ENCODE measurements around the gene GALNT16.
"Not testable (repeated sequence)": the region's sequence is repeated elsewhere in the genome, so short reads cannot be mapped to it uniquely, and the experiment has no call there.

The GALNT16 gene

DNA sequence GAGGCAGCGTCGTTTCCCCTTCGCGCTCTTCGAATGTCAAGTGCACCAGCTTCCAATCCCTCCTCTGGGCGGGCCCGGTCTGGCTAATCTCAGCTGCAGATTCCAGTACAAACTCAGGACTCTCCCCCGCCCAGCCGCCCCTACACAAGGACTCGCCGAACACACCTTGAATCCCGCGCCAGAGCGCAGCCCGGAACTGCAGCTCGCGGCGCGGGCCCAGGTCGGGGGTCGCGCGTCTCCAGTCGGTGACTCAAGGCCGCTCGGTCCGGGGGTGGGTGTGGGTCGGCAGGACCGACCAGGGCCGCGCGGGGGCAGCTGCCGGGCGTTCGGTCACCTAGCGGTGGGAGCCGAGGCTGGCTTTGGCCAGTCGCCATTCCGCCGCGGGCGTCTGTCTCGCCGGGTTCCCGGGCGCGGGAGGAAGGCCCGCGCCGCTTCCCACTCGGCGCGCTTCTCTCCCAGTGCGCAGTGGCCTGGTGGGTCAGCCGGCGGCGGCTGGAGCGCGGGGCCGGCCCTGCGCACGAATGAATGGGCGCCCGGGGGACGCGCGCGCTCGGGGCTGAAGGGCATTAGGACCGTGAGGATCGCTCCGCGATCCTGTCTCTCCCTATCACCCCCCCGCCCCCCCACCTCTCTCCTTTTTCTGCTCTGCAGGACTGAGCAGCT lies at the start of gene GALNT16:
GALNT16 (plus strand) TSS at position 632 of the 663 bp plus-strand sequence. CDS start 133 bp downstream, outside the sequence.
- DNase-seq (ENCODE audit: low read depth in 2 of 2), result no peak

DNA sequence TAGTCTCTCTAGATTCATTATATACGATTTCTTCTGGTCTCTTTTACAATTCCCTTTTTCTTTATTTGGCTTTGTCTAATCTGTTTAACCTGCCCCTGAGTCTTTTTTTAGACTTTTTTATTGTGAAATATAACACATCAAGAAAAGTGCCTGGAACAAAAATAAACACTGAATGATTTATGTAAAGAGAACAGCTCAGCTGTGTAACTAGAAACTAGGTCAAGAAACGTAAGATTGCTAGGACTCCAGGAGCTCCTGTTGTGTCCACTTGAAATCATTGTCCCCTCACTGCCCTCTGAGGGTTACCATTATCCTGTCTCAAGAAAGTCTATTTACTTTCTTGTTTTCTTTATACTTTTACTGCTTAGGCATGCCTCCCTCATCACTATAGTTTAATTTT lies 45.6 kb upstream of the GALNT16 start:
- no peak for DNase-seq (ENCODE audit: low read depth in 2 of 2)

DNA sequence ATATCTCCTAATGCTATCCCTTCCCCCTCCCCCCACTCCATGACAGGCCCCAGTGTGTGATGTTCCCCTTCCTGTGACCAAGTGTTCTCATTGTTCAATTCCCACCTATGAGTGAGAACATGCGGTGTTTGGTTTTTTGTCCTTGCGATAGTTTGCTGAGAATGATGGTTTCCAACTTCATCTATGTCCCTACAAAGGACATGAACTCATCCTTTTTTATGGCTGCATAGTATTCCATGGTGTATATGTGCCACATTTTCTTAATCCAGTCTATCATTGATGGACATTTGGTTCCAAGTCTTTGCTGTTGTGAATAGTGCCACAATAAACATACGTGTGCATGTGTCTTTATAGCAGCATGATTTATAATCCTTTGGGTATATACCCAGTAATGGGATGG lies 42.3 kb upstream of the GALNT16 start:
- DNase-seq (ENCODE audit: low read depth in 2 of 2), result not testable (repeated sequence)

DNA sequence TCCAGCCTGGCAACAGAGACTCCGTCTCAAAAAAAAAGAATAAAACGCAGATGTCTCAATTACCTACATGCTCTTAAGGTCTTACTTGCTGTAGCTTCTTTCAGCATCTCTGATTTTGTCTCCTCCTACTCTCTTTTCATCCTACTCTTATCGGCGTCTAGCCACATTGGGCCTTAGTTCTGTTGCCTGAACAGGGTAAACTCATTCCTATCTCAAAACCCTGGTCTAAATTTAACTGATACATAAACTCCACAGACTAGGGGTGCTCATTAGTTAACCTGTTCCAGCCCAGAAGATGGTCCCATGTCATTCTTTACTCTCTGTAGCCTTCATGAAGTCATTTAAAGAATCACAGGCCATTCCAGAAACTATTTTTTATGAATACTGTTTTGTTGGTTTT lies 35.0 kb upstream of the GALNT16 start:
- no peak for DNase-seq (ENCODE audit: low read depth in 2 of 2)

DNA sequence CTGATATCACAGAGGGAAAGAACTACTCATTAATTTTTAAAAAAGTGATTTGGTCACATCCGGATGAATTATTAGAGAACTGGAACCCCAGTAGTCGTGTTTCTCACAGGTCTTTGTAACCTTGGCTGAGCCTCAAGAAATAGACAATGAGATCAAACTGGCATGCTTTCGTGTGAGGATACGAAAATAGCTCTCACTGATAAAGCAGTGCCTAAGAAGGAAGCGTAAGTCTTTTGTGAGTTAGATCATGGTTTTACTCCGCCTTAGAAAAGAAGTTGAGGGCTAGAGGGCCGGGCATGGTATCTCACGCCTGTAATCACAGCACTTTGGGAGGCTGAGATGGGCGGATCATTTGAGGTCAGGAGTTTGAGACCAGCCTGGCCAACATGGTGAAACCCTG lies 33.8 kb upstream of the GALNT16 start:
- no peak for DNase-seq (ENCODE audit: low read depth in 2 of 2)

DNA sequence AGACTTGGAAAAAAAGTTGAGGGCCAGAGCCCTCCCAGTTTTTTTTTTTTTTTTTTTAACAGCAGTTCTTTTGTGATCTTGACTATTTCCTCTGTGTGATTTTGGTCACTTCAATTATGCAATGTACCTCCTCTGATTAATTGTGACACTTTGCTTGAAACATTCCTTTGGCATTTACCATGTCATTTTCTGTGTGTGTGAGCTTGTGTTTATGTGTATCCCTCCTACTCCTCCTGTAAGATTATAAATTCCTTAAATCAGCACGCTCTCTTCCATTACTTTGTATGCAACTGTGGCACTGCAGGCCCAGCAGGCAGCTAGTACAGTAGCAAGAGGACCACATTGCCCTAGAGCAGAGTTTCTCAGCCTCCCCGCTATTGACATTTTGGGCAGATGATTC lies 33.2 kb upstream of the GALNT16 start:
- no peak for DNase-seq (ENCODE audit: low read depth in 2 of 2)

DNA sequence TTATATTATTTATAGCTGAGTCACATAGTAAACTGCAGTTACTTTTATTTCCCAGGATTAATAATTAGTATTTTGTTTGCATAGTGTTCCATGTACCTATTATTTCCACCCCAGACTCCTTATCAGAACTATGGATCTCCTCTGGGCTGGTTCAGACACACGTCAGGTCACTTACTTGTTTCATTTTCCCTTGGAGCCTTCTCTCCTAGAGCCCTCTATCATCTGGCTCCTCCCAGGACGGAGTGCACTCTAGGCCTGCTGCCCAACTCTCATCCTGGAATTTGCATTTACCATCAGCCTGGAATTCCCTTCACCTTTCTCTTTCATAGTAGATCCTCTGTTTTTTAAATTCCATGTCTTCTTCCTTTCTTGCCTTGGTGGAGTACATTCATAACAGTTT lies 28.5 kb upstream of the GALNT16 start:
- no peak for DNase-seq (ENCODE audit: low read depth in 2 of 2)

DNA sequence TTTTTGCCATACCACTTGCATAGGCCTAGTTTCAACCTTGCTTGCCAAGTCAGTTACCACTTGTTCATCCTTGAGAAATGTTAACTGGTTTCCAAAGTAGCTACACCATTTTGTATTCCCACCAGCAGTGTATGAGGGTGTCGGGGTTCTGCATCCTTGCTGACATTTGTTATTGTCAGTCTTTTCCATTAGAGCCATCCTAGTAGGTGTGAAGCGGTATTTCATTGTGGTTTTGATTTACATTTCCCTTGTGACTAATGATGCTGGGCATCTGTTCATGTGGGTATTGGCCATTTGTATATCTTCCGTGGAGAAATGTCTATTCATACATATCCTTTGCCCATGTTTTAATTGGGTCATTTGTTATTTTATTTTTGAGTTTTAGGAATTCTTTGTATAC lies 27.6 kb upstream of the GALNT16 start:
- DNase-seq (ENCODE audit: low read depth in 2 of 2), result no peak

DNA sequence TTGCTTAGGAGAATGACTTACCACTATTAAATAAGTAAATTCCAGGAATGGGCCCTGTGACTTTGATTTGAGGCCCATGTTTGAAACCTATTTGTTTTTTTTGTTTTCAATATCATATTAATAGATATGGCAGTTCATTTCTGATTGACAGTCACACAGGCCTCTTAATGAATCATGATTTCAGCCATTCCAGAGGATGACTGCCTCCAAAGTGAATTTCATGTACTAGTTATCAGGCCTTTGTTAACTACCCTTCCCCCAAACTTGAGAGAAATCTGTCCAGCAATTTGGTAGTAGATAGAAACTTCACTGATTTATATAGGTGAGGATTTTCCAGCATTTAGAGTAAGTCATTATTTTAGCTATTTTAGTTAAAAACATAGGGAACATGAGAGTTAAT lies 25.9 kb upstream of the GALNT16 start:
- DNase-seq (ENCODE audit: low read depth in 2 of 2), result no peak

DNA sequence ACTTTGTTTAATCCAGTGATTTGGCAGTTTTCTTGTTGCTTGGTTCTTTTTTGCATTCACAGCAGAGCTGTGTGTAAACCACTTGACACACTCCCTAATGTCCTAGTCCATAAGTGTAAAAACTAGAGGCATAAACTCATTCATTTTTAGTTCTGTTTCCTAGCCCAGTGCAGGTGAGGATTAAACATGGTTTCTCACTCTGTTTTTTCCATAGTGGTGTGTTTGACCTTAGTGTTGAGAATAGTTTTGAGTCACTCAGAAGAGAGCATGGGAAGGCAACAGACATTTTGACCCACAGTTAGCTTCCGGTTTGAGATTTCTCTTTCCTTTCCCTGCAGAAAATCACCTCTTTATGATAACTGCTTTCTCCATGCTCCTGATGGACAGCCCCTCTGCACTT lies 24.2 kb upstream of the GALNT16 start:
- DNase-seq (ENCODE audit: low read depth in 2 of 2), result no peak

DNA sequence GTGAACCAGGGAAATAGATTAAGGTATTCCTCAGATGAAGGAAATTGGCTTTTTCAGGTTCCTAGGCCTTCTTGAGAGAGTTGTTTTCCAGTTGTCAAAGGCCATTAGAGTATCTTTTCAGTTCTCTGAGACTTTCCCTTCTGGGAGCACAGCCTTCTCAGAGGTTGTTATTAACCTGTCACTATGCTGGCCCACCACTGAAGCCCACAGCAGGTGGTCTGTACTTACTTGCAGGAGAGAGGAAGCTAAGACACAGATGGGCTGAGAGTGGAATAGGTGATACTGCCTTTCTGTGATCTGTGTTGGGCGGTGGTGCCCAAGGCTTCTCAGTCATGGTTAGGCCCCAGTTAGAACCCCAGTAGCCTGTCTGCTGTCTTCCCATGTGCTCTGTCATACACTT lies 22.8 kb upstream of the GALNT16 start:
- DNase-seq (ENCODE audit: low read depth in 2 of 2), result no peak

DNA sequence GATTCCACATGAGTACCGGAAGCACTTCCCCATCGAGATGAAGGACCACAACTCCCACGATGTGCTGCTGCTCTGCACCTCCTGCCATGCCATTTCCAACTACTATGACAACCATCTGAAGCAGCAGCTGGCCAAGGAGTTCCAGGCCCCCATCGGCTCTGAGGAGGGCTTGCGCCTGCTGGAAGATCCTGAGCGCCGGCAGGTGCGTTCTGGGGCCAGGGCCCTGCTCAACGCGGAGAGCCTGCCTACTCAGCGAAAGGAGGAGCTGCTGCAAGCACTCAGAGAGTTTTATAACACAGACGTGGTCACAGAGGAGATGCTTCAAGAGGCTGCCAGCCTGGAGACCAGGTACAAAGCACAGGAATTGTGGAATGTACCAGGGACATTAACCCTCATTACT lies 22.4 kb upstream of the GALNT16 start:
- no peak for DNase-seq (ENCODE audit: low read depth in 2 of 2)

DNA sequence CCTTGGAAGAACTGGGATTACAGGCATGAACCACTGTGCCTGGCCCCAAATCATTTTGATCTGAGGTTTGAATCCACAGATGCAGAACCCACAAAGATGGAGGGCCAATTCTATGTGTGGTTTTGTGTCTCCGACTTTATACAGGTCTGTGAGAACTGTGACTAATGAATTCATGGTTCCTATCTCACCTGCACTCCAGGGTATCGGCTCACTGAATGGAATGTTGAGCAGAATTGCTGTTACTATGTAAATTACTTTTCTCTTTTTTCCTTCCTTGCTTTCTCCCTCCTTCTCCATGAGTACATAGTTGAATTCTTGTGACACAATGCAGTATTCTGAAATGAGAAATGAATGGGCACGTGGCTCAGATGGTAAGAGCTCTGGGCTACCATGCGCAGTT lies 21.1 kb upstream of the GALNT16 start:
- no peak for DNase-seq (ENCODE audit: low read depth in 2 of 2)

DNA sequence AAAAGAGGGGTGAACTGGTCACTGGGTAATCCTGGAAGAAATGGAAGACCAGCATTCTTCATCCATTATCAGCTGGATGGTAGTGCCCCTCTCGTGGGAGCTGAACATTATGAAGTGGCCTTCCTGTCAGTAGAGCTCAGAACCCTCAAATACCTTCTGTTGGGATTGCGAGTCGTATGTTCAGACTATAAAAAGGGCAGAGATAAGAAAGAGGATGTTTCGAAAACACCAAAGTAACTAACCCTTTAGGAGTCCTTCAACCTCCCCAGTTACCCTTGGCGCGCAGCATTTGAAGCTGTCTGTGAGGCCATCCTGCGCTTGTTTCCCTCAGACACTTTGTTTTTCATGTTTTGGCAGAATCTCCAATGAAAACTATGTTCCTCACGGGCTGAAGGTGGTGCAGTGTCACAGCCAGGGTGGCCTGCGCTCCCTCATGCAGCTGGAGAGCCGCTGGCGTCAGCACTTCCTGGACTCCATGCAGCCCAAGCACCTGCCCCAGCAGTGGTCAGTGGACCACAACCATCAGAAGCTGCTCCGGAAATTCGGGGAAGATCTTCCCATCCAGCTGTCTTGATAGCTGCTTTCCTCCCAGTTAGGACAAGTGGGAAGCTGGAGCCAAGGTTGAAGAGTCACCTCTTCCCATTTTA lies 19.3 kb upstream of the GALNT16 start:
- DNase-seq (ENCODE audit: low read depth in 2 of 2), result no peak

DNA sequence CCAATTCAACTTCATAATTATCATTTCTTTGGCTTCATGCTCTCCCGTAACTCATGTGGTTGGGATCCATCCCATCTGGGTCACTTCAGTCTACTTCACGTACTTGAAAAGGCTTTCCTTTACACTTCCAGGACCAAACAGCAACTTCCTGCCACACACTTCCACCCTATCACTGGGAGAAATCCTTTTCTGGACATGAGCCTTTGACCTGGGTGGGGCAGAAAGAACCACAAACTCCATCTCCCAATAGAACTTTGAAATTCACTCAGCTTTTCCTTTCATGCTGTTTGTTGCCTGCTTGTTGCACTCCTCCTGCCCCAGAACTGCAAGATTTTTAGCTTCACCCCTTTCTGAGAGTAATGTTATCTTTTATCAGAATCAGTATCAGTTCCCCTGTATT lies 18.4 kb upstream of the GALNT16 start:
- no peak for DNase-seq (ENCODE audit: low read depth in 2 of 2)

DNA sequence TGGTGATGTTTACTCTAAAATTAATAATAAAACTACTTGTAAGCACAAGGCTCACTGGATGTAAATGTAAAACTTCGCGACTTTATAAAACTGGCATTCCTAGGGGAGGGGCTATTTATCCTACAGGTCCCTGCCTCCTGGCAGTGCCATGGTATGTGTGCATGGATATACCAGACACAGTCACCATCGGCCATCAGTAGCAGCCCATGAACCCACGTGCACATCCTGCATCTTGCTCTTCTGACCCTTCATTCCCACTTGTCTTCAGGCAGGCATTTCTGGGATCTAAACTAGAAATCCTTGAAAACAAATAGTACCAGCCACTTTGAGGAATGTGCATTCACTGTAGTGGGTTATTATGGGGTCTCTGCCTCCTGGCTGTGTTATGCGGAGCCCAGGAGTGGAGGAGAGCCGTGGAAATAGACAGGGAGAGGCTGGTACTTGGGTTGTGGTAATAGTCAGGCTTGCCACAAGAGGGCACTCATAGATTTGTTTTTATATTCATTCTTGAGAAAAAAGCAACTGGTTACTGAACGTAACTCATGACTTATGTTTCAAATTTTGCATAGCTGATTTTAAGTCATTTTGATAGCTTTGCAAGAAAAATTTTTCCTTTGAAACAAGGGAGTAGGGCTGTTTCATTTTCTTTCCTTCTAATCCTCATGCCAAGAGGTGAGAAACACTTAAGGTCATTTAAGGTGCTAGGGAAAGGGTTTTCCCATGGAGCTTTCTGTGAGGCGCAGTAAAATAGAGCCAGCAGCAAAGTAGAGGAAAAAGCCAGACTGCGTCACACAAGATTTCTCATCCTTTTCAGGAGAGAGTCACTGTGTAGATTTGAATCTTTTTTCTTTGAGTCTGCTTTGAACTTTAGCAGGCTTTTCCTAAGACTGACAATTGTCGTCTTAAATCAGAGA lies 17.4 kb upstream of the GALNT16 start:
- DNase-seq (ENCODE audit: low read depth in 2 of 2), result peak in 1 of 2 donors; percentile 28

DNA sequence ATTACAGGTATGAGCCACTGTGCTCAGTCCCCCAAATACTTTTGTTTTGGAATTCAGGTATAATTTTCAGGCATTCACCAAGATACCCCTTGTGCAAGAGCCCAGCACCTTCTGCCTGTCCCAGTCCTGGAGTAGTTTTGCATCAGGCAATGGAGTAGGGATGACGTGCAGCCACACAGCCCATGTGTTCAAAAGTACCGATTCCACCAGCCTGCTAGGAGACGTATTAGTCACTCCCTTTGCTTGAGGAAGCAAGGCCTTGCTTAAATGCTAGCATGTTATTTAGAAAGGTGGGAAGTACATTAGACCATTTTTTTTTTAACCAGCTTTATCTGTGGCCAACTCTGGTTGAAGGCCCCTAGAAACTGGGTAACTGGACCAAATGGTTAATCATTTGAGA lies 15.0 kb upstream of the GALNT16 start:
- DNase-seq (ENCODE audit: low read depth in 2 of 2), result no peak

DNA sequence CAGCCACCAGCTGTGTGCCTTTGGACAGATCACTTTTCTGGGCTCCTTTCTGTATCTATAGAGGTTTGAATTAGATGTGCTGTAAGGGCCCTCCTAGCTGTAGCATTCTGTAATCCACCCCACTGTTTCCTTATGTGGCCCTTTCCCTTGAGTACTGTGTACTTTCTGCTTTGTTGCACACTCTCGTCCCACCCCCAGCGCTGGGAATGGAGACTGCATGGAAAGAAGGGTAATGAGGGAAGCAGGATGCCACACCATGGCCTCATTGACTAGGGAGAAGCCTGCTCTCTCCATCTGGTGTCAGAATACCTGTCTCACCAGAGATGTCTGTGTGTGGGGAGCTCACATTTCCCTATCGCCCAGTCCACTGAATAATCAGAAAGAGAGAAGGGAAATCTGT lies 13.6 kb upstream of the GALNT16 start:
- DNase-seq (ENCODE audit: low read depth in 2 of 2), result no peak

DNA sequence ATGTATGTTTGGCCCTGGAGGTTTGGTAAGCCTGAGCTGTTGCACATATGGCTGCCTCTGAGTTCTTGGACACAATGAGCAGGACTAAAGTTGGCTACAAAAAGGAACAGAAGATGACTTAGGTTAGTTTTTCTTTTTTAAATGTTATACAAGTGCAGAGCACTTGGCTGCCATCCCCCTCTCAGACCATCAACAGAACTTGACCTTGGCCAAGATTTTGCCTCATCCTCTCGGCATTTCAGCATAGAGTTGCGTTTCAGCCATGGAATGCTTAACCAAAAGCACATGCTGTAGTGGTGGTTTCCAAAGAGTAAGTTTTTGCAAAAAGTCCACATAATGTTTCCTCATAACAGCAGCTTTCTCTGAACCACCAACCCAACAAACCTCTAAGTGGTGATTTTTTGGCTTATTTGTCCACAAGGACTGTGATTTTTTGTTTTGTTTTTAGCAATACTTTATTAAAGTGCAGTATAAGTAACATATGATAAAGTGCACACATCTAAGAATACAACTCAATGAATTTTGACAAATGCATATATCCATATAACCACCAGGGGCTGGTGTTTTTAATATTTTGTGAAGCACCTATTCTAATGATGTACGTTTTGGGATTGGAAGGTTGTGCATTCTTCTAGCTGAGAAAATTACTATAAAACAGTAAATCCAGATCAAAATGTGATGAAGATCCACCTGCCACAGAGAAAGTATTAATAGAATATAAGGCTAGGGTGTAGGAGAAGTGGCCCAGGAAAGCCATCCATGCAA lies 12.1 kb upstream of the GALNT16 start:
- DNase-seq (ENCODE audit: low read depth in 2 of 2), result no peak

DNA sequence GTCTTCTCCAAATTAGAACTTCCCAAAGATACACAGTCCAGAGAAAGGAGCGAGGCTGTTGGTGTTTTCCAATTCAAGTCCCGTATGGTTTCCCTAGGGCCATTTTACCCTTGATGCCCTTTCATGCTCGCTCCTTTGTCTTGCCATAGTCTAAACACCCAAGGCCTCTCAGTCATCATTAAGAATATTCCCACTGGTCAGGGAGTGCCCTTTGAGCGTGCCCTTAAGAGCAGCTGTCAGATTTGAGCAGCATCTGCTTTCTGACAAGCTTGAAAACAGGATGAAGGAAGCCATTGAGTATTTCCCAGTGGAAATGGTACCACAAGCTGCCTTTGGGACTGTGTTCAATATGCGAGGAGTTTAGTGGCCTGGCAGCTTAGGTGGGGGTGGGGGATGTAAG lies 10.4 kb upstream of the GALNT16 start:
- DNase-seq (ENCODE audit: low read depth in 2 of 2), result no peak

DNA sequence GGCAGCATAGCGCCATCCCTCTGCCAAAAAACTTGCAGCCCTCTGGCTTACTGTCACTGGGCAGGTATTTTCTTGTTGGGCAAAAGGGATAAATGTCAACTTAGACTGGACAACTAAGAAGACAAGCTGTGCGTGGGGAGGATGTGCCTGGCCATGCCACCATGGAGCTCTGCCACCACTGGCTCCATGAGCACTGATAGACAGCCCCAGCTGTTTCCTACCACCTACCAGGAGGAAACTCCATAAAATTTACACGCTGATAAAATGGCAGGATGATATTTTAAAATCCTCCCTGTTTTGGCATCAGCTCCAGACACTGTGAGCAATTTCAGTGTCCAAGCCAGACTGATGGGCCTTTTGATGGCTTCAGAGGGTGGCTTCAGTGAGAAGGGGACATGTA lies 7.1 kb upstream of the GALNT16 start:
- no peak for DNase-seq (ENCODE audit: low read depth in 2 of 2)

DNA sequence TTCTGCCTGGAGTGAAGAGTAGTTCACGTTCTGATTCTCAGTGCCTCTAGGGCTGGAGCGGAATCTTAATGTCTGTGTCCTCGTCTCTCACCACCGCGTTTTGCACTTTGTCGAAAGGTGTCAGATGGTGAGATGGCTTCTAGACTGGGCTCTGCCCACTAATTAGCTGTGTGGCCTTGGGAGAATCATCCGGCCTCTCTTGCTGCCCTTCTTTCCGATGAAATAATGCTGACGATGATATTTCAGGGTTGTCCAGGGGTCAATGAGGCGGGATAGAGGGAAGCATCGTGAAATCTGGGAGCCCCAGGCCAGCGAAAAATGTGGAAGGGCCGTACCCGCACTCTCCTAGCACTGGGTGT lies 811 bp upstream of the GALNT16 start:
- no peak for DNase-seq (ENCODE audit: low read depth in 2 of 2)
